NCI-H2171 treated with DMSO at 0.1 percent for 48 hours (cell line): Measurements from ENCODE around the gene CRABP1.
A peak's percentile ranks its signal among the peaks of the same experiment; 100 is the strongest.
"Not testable (repeated sequence)": the region's sequence is repeated elsewhere in the genome, so short reads cannot be mapped to it uniquely, and the experiment has no call there.

Experiments used
- DNase-seq: peaks from one replicate; lab custom pipeline; 2025; lab: John Stamatoyannopoulos, UW

The CRABP1 gene

GRCh38 chr15:78374436-78375393, 34.6 kb downstream of the CRABP1 start:
- DNase-seq, result no peak

GRCh38 chr15:78380143-78380542, 40.0 kb downstream of the CRABP1 start:
- not testable (repeated sequence) for DNase-seq

- no peak for DNase-seq
These were observed 42.1 kb downstream of the CRABP1 start for GRCh38 chr15:78382114-78382880.

GRCh38 chr15:78384651-78385050, 44.5 kb downstream of the CRABP1 start:
- no peak for DNase-seq

- DNase-seq, result peak; percentile 93
These were observed 47.3 kb downstream of the CRABP1 start for GRCh38 chr15:78387246-78388037.

- DNase-seq, result no peak
These were observed 48.7 kb downstream of the CRABP1 start for GRCh38 chr15:78388865-78389264.

- DNase-seq, result no peak
These were observed 49.2 kb downstream of the CRABP1 start for GRCh38 chr15:78389322-78389721.

GRCh38 chr15:78389738-78390137, 49.6 kb downstream of the CRABP1 start:
- DNase-seq, result no peak

- no peak for DNase-seq
These were observed 50.1 kb downstream of the CRABP1 start for GRCh38 chr15:78390242-78390641.

- no peak for DNase-seq
These were observed 50.7 kb downstream of the CRABP1 start for GRCh38 chr15:78390826-78391225.

GRCh38 chr15:78391781-78392180, 51.6 kb downstream of the CRABP1 start:
- no peak for DNase-seq

- peak; percentile 58 for DNase-seq
These were observed 52.3 kb downstream of the CRABP1 start for GRCh38 chr15:78392430-78392829.

- no peak for DNase-seq
These were observed 53.0 kb downstream of the CRABP1 start for GRCh38 chr15:78393137-78393536.

- no peak for DNase-seq
These were observed 53.9 kb downstream of the CRABP1 start for GRCh38 chr15:78394026-78394425.

GRCh38 chr15:78394981-78395616, 54.9 kb downstream of the CRABP1 start:
- DNase-seq, result peak; percentile 82

GRCh38 chr15:78396186-78396814, 56.1 kb downstream of the CRABP1 start:
- DNase-seq, result no peak

- DNase-seq, result no peak
These were observed 56.8 kb downstream of the CRABP1 start for GRCh38 chr15:78396976-78397375.

- no peak for DNase-seq
These were observed 57.2 kb downstream of the CRABP1 start for GRCh38 chr15:78397382-78397781.
